GM23338 (cell line): ENCODE measurements around the gene HOXB5. TPM values are rescaled to one million over a fixed set of nuclear protein-coding genes. Genes with fewer than 3 reads are reported as not detected.

Experiments used
- ATAC-seq: fragments of 200-7000 bp; cut with Tn5 transposase; 3 replicates; pipeline ENCODE4 v1.9.1; 2020
- DNase-seq: peaks from one replicate; pipeline ENCODE4 v3.0.0-alpha.2; 2015; ENCODE audit warnings: low spot score
- H2AFZ ChIP-seq: fragments of 200-600 bp; sonication (generic); 2 replicates; pipeline ENCODE4 v1.8.0; 2016; ENCODE audit warnings: antibody characterized with exemption, mild to moderate bottlenecking, moderate library complexity
- H3F3A ChIP-seq: fragments of 200-600 bp; sonication (generic); replicated peaks from 2 replicates; pipeline ENCODE4 v1.8.0; 2017; ENCODE audit warnings: antibody characterized with exemption, mixed run types, low read depth
- H3K27ac ChIP-seq: fragments of 200-600 bp; sonication (generic); 2 replicates; pipeline ENCODE4 v1.6.1; 2016; ENCODE audit warnings: low read depth
- H3K27me3 ChIP-seq: fragments of 200-600 bp; sonication (generic); 2 replicates; pipeline ENCODE4 v1.8.0; 2016; ENCODE audit warnings: mild to moderate bottlenecking, mixed run types, moderate library complexity; ENCODE audit not compliant: insufficient read depth
- H3K36me3 ChIP-seq: fragments of 200-600 bp; sonication (generic); 2 replicates; pipeline ENCODE4 v1.8.0; 2016; ENCODE audit warnings: mild to moderate bottlenecking; ENCODE audit not compliant: insufficient read depth
- H3K4me1 ChIP-seq: fragments of 200-600 bp; sonication (generic); 2 replicates; pipeline ENCODE4 v1.8.0; 2016; ENCODE audit warnings: mild to moderate bottlenecking, moderate library complexity; ENCODE audit not compliant: insufficient read depth
- H3K4me2 ChIP-seq: fragments of 200-600 bp; sonication (generic); 2 replicates; pipeline ENCODE4 v1.7.1; 2017; ENCODE audit warnings: mixed run types
- H3K4me3 ChIP-seq: fragments of 200-600 bp; sonication (generic); 2 replicates; pipeline ENCODE4 v1.6.1; 2016; ENCODE audit warnings: mixed run types
- H3K79me2 ChIP-seq: fragments of 200-600 bp; sonication (generic); replicated peaks from 2 replicates; pipeline ENCODE4 v1.8.0; 2017; ENCODE audit warnings: mild to moderate bottlenecking; ENCODE audit not compliant: insufficient read depth
- H3K9me2 ChIP-seq: fragments of 200-600 bp; sonication (generic); 2 replicates; pipeline ENCODE4 v1.8.0; 2017; ENCODE audit not compliant: insufficient read depth
- H4K20me1 ChIP-seq: fragments of 200-600 bp; sonication (generic); replicated peaks from 2 replicates; pipeline ENCODE4 v1.8.0; 2017; ENCODE audit warnings: mild to moderate bottlenecking; ENCODE audit not compliant: insufficient read depth
- H3K27ac Mint-ChIP-seq: 2 replicates; pipeline ENCODE4 v1.8.0; 2020; ENCODE audit warnings: inconsistent platforms, mild to moderate bottlenecking, moderate library complexity, mixed read lengths
- H3K27me3 Mint-ChIP-seq: 3 replicates; pipeline ENCODE4 v1.8.0; 2022; ENCODE audit warnings: low read depth, mild to moderate bottlenecking, moderate library complexity, mixed read lengths, inconsistent platforms; ENCODE audit not compliant: insufficient read depth, poor library complexity
- H3K36me3 Mint-ChIP-seq: 3 replicates; pipeline ENCODE4 v1.8.0; 2021; ENCODE audit warnings: low read depth, mild to moderate bottlenecking, inconsistent platforms, moderate library complexity, mixed read lengths
- H3K4me1 Mint-ChIP-seq: 3 replicates; pipeline ENCODE4 v1.8.0; 2020; ENCODE audit warnings: mild to moderate bottlenecking, inconsistent platforms, mixed read lengths
- H3K4me3 Mint-ChIP-seq: 3 replicates; pipeline ENCODE4 v1.8.0; 2021; ENCODE audit warnings: moderate library complexity, mild to moderate bottlenecking, inconsistent platforms, mixed read lengths
- H3K9me3 Mint-ChIP-seq: 3 replicates; pipeline ENCODE4 v1.8.0; 2020; ENCODE audit warnings: moderate library complexity, mild to moderate bottlenecking, inconsistent platforms, mixed read lengths
- EZH2 ChIP-seq: fragments of 200-600 bp; sonication (generic); IDR thresholded peaks from one replicate; pipeline ENCODE4 v1.8.0; 2017; ENCODE audit warnings: antibody characterized with exemption, mild to moderate bottlenecking, low read depth; ENCODE audit not compliant: unreplicated experiment
- ZNF462 ChIP-seq: fragments of 250-450 bp; sonication (Bioruptor Pico); IDR thresholded peaks from 2 replicates; pipeline ENCODE4 v1.5.0; 2020; ENCODE audit warnings: mild to moderate bottlenecking, moderate library complexity
- polyA plus RNA-seq: library from polyadenylated mRNA; unstranded; fragments of >200 nt; fragmentation: Nextera tagmentation; extraction: Ambion mirVana; gene quantifications from 2 replicates; pipeline ENCODE4 v1.2.1, GENCODE V29; 2016
- total RNA-seq: library from RNA; depleted of rRNA; stranded (reverse); fragments of >200 nt; shearing (Covaris generic); gene quantifications from 2 replicates; pipeline ENCODE4 v1.2.3, GENCODE V29; 2014

HOXB5 gene
- total and polyA plus RNA-seq, 2 experiments from 2014 or later = not detected

- peaks cover 25% of the 10 kb centered on the region for H3K4me1 ChIP-seq
- H4K20me1 ChIP-seq = peaks cover 46% of the 10 kb centered on the region
- Mint-ChIP-seq H3K4me3 (no peak overlapping the region; the same call in 2 of the 3 replicates), H3K27me3 (peaks cover 100% of the 10 kb centered on the region), H3K36me3 (no peaks in the 10 kb centered on the region; the same call in 2 of the 3 replicates), H3K4me1 (peaks cover 22% of the 10 kb centered on the region), H3K27ac (no peak overlapping the region), H3K9me3 (no peaks in the 10 kb centered on the region; the same call in 2 of the 3 replicates)
- peak overlapping the region; percentile 41; the same call in 1 of the 2 replicates for H3K4me3 ChIP-seq
- H3K36me3 ChIP-seq = no peaks in the 10 kb centered on the region; the same call in 1 of the 2 replicates
- H2AFZ ChIP-seq = no peak overlapping the region
- H3K79me2 ChIP-seq = no peaks in the 10 kb centered on the region
- TF ChIP-seq EZH2 (peak; percentile 75), ZNF462 (no peak)
- H3K27ac ChIP-seq = no peak overlapping the region
- H3K4me2 ChIP-seq = peak overlapping the region; percentile 67
- peaks cover 100% of the 10 kb centered on the region for H3K27me3 ChIP-seq
- H3K9me2 ChIP-seq = no peaks in the 10 kb centered on the region
- peaks cover 60% of the 10 kb centered on the region for H3F3A ChIP-seq
- ATAC-seq = no peak
- peak; percentile 29 for DNase-seq
Observed at GRCh38 chr17:48642843-48643696, 49.5 kb upstream of the HOXB5 start.
